SK-N-MC (cell line): ENCODE results near the gene ALOX12B.

Experiments
- EZH2 ChIP-seq: fragments of 200-600 bp; sonication (generic); IDR thresholded peaks from one replicate; pipeline ENCODE4 v1.6.1; 2017; ENCODE audit warnings: antibody characterized with exemption
- FOXP2 ChIP-seq: optimal IDR thresholded peaks from 2 replicates; pipeline ENCODE3; 2011; ENCODE audit warnings: mild to moderate bottlenecking, moderate library complexity; ENCODE audit not compliant: insufficient read depth; ENCODE audit errors: extremely low read length, control extremely low read depth
- POLR2AphosphoS5 ChIP-seq: IDR thresholded peaks from 2 replicates; pipeline ENCODE4 v1.6.1; 2012; ENCODE audit warnings: mild to moderate bottlenecking, low read depth, low read length, borderline replicate concordance

DNA sequence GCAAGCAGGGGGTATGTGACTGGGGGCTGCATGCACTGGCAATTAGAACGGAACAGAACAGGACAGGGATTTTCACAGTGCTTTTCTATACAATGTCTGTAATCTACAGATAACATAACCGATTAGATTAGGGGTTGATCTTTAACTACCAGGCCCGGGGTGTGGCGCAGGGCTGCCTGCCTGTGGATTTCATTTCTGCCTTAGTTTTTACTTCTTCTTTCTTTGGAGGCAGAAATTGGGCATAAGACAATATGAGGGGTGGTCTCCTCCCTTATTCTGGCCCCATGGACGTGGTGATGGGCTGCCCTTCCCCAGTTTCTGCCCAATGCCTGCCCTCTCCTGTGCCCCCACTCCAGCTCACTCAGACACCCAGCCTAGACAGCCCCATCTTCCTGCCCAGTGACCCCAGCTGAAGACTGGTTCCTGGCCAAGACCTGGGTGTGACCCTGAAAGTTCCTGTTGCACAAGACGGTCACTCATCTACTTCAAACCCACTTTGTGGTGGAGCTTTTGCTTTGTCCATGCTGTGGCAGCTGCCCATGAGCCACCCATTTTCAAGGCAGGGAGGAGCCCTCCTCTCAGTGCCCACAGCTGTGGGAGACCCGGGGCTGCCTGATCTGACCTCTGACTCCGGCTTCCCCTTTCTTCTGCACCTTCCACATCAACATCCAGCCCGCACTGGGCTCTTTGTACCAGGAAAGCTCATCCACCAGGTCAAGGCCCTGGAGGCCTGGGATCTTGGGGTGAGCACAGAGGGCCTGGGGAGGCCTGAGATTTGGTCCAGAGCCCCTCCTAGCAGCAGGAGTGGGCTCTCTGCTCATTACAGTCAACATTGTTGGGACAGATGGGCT is 18.6 kb downstream of the ALOX12B start:
- no peak for TF ChIP-seq POLR2AphosphoS5
- TF ChIP-seq EZH2: no peak
- no peak for TF ChIP-seq FOXP2
